ENCODE results near the gene TMCC2.
A peak's percentile ranks its signal among the peaks of the same experiment; 100 is the strongest.

DNA sequence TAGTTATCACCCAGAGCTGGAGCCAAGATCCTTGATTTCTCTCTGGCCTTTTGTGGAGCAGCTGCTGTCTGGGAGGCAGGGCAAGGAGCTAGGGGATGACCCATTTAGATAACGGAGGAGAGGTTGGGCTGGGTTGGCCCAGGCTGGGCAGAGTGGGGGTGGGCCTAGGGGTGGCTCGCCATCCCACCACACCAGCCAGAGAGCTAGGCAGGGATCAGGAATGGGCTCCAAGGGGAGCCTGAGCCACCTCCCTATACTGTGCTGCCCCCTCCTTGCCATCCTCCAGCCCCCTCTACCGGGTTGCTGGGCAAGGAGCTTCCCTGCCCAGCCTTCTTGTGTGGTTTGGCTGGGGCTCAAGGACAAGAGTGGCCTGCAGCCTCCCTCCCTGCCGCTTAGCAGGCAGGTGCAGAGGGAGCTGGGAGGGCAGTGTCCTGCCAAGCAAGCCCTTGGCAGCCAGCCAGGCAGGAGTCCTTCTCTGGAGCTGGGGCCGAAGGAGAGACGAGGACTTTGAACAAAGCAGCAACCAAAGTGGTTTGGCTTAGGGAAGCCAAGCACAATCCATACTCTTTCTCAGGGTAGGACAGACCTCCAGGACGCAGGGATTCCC, 89.7 kb downstream of the TMCC2 start:
- TF ChIP-seq, protein P1, sequence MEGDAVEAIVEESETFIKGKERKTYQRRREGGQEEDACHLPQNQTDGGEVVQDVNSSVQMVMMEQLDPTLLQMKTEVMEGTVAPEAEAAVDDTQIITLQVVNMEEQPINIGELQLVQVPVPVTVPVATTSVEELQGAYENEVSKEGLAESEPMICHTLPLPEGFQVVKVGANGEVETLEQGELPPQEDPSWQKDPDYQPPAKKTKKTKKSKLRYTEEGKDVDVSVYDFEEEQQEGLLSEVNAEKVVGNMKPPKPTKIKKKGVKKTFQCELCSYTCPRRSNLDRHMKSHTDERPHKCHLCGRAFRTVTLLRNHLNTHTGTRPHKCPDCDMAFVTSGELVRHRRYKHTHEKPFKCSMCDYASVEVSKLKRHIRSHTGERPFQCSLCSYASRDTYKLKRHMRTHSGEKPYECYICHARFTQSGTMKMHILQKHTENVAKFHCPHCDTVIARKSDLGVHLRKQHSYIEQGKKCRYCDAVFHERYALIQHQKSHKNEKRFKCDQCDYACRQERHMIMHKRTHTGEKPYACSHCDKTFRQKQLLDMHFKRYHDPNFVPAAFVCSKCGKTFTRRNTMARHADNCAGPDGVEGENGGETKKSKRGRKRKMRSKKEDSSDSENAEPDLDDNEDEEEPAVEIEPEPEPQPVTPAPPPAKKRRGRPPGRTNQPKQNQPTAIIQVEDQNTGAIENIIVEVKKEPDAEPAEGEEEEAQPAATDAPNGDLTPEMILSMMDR (IDR thresholded peaks at IDR 0.05), result peak in 2 of 6 experiments; percentile 5 to 7
- TF ChIP-seq POLR2AphosphoS5 (IDR thresholded peaks at IDR 0.05), result peak; percentile 39 to 62
- peak in 1 of 4 donors; percentile 24 for TF ChIP-seq POLR2A (IDR thresholded peaks at IDR 0.05)
- peak in 1 of 4 donors; percentile 8 for TF ChIP-seq EP300 (IDR thresholded peaks at IDR 0.05)

All from upper lobe of left lung (tissue), 4 donors.